HG02973 (cell line): Measurements from ENCODE around the gene KRTAP10-1.

Experiments
- ATAC-seq: cut with Tn5 transposase; IDR thresholded peaks from one replicate; pipeline ENCODE4 v1.9.1; 2021; ENCODE audit warnings: moderate library complexity; ENCODE audit not compliant: unreplicated experiment

Gene KRTAP10-1

DNA sequence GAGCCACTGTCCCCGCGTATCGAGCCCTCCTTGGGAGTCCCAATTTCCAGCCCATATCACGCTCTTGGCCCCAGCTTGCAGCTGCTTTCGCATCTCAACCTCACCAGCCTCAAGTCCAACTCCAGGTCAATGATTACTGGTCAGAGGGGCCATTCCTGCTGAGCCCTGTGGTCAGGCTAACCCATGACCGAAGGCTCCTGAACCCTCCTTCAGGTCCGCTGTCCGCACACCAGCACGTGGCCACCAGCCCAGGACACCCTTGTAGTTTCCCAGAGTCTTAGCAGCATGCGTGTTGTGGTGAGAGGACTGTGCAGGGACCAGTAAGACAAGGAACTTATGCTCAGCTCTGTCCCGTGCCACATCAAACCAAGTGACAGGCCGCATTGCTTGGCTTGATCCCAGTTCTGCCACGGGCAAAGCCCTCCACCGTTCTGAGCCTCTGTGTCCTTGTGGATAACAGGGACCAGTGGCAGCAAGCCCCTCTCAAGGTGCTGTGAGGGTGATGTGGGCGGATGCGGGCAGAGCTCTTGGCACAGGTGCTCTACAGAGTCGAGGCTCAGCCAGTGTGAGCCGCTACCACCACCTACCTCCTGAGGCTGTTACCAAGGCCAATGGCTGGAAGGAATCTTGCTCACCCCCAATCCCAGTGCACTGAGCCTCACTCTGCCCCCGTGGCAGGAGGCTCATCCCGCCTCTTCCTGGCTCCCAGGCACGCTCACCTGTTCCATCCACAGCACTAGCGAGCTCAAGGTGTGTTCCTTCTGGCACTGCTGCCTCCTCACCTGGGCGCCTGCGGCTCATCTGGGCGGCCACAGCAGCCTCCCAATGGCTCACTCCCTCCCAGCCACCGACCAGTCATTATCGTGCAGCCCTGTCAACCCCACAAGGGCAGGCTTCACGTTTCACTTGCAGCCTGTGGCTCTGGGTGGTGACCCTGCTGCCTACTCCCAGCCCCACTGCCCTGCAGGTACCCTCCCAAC, 20.4 kb downstream of the KRTAP10-1 start:
- no peak for ATAC-seq

DNA sequence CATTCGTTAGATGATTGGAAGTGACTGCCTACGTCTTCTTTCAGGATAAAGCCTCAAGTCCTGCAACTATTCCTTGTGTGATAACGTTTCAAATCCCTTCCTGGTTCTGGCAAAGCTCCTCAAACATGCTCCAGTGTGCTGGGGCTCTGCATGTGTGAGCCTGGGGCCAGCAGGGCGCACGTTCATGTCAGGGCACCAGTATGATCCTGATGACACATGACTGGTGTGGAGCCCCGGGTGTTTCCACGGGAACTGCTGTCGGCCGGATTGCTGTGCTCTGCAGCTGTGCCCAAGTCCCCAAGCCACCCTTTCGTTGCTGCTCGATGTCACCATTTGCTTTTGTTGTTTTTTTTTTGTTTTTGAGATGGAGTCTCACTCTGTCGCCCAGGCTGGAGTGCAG, 21.3 kb downstream of the KRTAP10-1 start:
- no peak for ATAC-seq

- ATAC-seq, result no peak
Observed at GRCh38 chr21:44517175-44517899, 22.7 kb downstream of the KRTAP10-1 start.

DNA sequence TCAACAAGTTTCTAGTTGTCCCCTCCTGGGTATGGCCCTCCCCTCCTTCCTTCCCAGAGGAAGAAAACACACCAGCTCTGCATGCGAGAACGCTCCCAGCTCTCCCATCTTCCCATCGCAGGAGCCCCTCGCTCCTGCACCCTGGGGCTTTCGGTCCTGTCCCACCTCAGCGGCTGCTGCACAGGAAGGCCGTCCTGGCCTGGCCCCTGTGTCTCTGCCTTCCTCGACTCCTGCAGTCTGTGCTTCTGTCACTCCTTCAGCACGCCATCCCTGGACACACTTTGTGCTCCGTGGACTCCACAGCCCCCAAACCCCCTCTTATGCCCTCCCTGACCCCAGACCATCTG, 23.2 kb downstream of the KRTAP10-1 start:
- no peak for ATAC-seq

- ATAC-seq, result no peak
Observed at GRCh38 chr21:44516342-44516741, 23.7 kb downstream of the KRTAP10-1 start.

DNA sequence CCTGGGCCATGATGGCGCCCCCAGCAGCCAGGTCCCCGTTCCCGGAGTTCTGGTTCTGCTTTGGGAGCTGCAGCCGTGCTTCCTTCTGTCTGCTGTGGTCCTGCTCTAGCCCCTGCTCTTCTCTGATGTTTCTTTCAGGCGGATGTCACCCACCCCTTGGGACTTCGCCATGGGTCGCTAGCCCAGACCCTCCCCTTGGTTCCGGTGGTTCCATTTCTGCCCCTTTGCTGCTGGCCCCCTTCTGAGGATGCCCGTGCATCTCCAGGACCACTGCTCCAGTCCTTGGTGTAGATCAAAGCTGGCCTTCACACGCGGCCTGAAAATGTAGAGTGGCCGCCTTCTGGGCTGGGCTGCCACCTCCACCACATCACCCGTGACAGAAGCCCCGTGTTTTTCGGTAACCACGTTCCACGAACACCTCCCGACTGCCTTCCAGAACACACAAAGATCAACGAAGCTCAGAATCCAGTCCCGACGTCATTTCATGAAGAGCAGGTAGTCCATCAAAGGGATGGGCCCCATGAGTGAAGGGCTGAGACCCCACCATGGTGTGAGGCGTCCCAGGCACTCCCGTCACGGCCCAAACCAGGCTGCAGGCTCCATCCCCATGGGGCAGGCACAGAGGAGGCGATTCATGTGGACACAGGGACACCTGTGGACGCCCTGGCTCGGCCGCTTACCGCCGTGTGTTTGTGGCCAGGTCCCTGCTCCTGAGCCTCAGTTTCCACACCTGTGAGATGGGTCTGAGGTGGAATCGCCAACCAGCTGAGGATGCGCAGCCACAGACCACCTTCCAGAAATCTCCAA, 24.4 kb downstream of the KRTAP10-1 start:
- ATAC-seq, result no peak

DNA sequence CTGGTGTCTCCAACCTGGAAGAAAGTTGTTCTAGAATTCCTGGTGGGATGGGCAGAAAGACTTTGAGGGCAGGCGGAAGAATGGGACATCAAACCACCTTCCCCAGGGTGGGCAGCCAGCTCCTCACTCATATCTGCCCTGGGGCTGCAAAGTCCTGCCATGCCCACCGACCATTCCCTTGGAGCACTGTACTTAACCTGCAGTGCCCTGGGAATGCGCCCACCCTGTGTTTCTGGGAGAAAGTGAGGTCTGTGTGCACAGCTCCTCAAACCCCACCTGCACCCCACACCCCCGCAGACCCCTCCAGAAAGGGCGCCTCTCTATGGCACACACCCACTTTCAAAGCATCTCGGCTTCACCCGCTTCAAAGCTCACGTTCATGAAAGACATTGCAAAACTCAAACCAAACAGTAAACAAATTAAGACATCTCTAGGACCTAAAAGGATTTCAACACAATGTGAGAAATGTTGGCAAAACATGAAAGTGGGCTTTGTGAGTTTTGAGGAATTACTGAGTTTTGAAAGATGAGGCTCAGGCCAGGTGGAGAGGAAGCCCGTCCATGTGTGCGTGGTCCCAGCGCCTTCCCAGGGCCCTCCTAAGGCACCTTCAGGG, 25.1 kb downstream of the KRTAP10-1 start:
- ATAC-seq, result no peak

- ATAC-seq, result no peak
Observed at GRCh38 chr21:44514218-44514520, 25.8 kb downstream of the KRTAP10-1 start.

DNA sequence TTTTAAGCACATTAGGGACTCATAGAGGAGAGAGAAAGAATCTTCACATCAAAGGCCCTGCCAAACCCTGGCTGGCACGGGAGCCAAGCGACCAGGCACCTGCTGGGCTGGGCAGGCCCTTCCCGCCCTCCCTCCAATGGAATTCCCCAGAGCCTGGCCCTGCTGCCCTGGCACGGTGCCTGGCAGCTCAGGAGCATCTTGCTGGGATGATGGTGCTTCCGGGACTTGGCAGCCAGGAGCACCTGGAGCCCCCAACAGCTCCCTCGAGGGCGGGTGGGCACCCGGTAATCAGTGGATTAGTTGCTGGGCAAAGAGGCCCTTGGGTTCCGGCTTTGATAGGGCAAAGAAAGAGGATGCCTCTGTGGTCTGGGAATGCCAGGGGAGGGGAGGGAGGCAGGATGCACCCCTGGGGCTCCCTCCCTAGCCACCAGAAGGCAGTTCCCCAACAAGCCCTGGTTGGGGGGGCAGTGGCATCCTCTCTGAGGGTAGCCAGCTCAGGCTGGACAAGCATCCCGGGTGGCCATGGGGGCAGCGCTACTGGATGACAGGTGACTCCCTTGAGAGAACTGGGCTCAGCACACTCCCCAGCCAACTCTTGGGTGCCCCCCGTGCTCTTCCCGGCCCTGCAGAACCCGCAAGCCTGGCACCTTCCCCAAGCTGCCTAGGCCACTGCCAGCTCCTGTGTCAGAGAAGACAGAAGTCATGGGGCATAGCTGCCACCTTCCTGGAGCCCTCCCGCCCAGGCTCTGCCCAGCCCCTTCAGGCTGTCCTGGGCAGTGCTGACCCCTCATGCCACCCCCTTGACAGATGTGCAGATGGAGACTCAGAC, 26.4 kb downstream of the KRTAP10-1 start:
- no peak for ATAC-seq

GRCh38 chr21:44512496-44513388, 27.3 kb downstream of the KRTAP10-1 start:
- ATAC-seq, result no peak

DNA sequence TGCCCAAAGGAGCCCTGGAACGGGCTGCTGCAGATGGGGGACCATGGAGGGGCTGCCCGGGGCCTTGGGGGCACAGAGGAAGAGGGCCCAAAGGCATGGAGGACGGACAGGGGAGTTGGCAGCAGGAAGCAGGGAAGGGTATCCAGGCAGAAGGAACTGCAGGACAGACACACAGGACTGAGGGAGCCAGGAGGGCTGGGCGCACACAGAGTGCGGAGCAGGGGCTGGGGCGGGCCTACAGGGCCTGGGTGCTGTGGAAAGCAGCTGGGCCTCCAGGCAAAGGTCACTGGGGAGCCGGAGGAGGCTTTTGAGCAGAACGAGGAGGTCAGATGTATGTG, 28.1 kb downstream of the KRTAP10-1 start:
- ATAC-seq, result no peak

GRCh38 chr21:44511219-44511937, 28.6 kb downstream of the KRTAP10-1 start:
- ATAC-seq, result no peak

GRCh38 chr21:44510508-44511218, 29.3 kb downstream of the KRTAP10-1 start:
- no peak for ATAC-seq

- no peak for ATAC-seq
Observed at GRCh38 chr21:44510109-44510507, 29.9 kb downstream of the KRTAP10-1 start.

- ATAC-seq, result no peak
Observed at GRCh38 chr21:44509539-44509938, 30.5 kb downstream of the KRTAP10-1 start.

DNA sequence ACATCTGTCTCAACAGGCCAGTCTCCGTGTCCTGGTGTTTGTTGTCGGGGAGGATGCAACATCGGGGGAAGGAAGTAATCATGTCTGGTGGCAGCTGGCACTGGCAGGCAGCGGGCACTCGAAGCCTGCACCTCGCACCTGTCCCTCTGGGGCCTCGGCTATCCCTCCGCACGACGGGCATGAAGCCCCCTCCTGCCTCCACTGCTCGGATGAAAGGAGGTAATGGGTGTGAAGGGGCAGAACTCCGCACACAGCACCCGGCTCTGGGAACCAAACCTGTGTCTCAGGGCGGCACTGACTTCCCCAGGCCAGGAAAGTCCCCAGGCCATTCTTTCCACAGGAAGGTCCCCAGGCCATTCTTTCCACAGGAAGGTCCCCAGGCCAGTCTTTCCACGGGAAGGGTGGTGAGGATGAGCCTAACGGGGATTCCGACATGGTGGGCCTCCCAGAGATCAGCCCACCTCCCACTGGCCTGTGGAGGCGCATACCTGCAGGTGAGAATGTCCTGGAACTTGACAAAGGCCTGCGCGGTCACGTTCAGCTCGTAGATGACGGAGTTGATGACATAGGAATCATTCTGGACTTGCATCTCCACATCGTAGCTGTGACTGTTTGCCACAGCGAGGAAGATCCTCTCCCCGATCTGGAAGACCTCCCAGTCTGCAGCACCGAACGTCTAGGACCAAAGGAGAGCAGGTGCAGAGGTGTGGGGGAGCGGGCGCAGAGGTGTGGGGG, 31.1 kb downstream of the KRTAP10-1 start:
- no peak for ATAC-seq

DNA sequence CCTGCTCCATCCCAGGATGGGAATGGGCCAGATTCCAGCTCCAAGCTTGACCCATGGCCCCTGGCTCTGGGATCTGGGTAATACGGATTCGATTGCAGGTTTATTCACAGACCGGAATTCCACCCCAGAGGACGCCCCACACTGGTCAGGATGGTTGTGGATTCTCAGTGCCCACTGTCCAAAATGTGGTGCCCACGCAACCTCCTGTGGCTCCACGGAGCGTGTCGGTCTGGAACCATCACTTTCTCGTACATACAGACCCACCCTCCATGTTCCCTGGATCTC, 31.6 kb downstream of the KRTAP10-1 start:
- ATAC-seq, result no peak
